Astrocyte (in vitro differentiated cells and primary cell): Measurements from ENCODE around the gene WSB1.

Experiments
- CTCF ChIP-seq: IDR thresholded peaks from 2 replicates; pipeline ENCODE4 v1.5.1; 2011; ENCODE audit warnings: low read depth, mild to moderate bottlenecking, inconsistent platforms, low read length, moderate library complexity; ENCODE audit not compliant: insufficient read depth
- EZH2 ChIP-seq: IDR thresholded peaks from 2 replicates; pipeline ENCODE4 v1.6.1; 2012; ENCODE audit warnings: mild to moderate bottlenecking, low read length, inconsistent platforms; ENCODE audit not compliant: insufficient read depth

DNA sequence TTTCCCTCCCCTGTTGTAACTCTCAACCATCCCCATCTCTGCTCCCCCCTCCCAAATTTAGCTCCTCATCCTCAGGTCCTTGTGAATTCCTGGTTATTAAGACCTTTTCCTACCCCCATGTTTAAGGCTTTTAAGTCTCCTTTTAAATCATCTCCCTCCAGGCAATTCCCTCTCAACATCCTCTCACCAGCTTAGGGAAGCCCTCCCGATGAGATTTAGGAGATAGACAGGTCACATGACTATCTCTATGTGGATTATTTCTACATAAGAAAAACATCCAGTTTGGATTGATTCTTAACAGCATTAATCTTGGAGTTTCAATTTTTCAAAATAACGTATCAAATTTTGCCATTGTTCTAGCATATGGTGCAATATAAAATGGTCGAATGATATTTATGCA, 12.5 kb upstream of the WSB1 start:
- TF ChIP-seq CTCF (no peak), EZH2 (no peak)
